ENCODE measurements around the gene PPP4R4.
A peak's percentile ranks its signal among the peaks of the same experiment; 100 is the strongest.

PPP4R4 gene, protein sequence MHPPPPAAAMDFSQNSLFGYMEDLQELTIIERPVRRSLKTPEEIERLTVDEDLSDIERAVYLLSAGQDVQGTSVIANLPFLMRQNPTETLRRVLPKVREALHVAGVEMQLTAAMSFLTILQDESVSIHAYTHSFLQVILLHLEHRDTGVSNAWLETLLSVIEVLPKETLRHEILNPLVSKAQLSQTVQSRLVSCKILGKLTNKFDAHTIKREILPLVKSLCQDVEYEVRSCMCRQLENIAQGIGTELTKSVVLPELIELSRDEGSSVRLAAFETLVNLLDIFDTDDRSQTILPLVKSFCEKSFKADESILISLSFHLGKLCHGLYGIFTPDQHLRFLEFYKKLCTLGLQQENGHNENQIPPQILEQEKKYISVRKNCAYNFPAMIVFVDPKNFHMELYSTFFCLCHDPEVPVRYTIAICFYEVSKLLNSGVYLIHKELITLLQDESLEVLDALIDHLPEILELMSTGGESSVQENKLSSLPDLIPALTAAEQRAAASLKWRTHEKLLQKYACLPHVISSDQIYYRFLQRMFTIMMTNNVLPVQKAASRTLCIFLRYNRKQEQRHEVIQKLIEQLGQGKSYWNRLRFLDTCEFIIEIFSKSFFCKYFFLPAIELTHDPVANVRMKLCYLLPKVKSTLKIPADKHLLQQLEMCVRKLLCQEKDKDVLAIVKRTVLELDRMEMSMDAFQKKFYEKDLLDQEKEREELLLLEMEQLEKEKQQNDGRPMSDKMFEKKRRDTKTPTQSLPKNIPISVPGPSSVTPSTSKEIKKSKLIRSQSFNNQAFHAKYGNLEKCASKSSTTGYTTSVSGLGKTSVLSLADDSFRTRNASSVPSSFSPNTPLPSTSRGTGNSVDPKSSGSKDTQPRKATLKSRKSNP

DNA sequence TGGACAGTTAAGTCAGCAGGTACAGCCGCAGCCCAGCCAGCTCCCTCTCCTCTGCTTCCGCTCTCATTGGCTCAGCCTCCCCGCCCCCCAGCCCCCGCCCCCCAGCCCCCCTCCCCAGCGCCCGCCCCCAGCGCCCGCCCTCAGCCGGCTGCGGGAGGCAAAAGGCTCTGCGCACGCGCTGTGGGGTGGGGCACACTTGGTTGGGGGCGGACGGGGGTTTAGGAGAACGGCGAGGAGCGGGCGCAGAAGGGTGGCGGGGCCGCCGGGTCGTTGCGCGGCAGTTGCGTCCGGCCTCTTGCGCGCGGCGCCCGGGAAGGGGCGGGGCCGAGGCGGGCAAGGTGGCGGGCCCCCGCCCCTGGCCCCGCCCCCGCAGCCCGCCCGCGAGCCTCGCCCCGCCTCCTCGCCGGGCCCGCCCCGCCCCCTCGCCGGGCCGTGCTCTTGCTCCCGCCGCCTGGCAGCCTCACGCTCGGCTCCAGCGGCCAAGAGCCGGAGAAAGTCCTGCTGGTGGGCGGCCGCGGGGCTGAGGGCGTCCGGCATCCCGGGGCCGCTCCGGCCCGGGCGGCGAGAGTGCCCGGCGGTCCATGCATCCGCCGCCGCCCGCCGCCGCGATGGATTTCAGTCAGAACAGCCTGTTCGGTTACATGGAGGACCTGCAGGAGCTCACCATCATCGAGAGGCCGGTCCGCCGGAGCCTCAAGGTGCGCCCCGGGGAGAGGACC, at the start of gene PPP4R4:
Gene PPP4R4, plus strand, starts transcription at position 438 of the 719 bp plus-strand sequence. Its CDS starts 144 bp downstream, at position 582.
- DNase-seq (ENCODE audit: low read depth), result peak; percentile 82
- peak within 1 kb of the TSS; percentile 57 for H3K4me3 ChIP-seq (replicated peaks; ENCODE audit: low read depth, low read length)
- TF ChIP-seq, protein P1, sequence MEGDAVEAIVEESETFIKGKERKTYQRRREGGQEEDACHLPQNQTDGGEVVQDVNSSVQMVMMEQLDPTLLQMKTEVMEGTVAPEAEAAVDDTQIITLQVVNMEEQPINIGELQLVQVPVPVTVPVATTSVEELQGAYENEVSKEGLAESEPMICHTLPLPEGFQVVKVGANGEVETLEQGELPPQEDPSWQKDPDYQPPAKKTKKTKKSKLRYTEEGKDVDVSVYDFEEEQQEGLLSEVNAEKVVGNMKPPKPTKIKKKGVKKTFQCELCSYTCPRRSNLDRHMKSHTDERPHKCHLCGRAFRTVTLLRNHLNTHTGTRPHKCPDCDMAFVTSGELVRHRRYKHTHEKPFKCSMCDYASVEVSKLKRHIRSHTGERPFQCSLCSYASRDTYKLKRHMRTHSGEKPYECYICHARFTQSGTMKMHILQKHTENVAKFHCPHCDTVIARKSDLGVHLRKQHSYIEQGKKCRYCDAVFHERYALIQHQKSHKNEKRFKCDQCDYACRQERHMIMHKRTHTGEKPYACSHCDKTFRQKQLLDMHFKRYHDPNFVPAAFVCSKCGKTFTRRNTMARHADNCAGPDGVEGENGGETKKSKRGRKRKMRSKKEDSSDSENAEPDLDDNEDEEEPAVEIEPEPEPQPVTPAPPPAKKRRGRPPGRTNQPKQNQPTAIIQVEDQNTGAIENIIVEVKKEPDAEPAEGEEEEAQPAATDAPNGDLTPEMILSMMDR (IDR thresholded peaks at IDR 0.05; ENCODE audit: low read length, missing control alignments), result no peak

DNA sequence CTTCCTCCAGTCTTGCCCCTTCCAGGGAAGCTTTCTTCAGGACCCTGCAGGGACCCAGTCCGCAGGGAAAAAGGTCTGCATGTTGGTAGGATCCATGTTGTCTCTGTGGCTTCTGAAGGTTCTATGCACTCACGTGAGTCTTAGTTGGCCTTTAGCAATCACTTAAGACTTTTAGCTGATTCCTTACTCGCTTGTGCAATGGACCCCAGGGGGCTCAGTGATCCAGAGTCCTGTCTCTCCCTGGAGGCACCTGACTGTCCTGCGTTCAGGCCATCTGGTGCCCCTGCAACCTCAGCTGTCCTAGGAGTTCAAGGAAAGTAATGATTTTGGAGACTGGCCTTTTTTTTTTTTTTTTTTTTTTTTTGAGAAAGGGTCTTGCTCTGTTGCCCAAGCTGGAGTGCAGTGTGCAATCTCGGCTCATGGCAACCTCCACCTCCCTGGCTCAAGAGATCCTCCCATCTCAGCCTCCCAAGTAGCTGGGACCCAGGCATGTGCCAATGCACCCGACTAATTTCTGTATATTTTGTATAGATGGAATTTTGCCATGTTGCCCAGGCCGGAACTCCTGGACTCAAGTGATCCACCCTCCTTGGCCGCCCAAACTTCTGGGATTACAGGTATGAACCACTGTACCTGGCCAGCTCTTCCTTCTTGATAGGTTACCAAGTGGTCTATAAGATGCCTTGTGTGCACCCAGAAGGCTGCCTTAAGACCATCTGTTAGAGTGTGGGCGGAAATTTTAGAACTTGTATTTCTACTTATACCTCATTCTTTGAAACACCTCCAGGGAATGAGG, 49.3 kb upstream of the PPP4R4 start:
- TF ChIP-seq, protein P1 (IDR thresholded peaks at IDR 0.05; ENCODE audit: low read length, missing control alignments), result no peak
- DNase-seq (ENCODE audit: low read depth), result no peak
- H3K4me3 ChIP-seq (replicated peaks; ENCODE audit: low read depth, low read length), result no peak overlapping the region

DNA sequence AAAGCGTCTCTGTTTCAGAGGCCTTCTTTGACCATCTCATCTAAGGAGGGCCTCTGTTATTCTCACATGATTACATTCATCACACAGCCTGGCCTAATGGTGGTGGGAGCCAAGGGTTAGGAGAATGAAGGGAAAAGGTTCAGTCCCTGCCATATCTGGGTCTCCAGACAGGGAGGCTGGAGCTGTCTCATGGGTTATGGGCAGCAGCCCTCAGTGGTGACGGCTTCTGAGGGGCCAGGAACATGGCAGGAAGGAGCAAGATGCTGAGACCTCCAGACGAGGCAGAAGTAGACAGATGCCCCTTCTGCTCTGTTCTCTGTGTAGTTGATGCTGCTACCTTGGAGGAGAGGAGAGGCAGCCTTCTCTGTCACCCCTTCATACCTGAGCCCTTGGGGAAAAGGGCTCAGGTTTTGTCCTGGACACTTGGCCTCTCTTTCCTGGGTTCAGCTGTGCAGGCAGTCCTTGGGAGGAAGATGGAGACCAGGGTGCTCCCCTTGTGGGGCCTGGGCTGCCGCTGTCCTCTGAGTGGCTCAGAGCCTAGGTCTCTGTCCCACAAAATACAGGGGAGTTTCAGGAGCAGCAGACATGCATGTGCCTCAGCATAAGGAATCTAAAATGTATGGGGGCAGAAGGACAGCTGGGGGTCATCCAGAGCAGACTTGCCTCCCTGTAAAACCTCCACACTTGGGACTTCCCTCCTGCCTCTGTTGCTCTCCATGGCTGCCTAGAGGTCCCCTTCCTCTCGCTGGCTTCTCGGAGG, 48.3 kb upstream of the PPP4R4 start:
- TF ChIP-seq, protein P1 (IDR thresholded peaks at IDR 0.05; ENCODE audit: low read length, missing control alignments), result no peak
- no peak for DNase-seq (ENCODE audit: low read depth)
- no peak overlapping the region for H3K4me3 ChIP-seq (replicated peaks; ENCODE audit: low read depth, low read length)

DNA sequence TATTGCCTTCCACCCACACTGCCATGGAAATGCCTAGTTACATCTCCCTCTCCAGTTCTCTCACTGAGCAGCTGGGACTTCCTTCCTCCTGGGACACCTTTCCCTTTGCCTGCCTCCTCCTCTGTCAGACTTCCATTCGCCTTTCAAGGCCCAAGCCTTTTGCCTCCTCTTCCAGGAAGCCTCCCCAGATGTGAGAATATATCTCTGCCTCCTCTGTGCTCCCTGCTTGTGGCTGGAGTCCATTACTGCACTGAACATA, 47.8 kb upstream of the PPP4R4 start:
- no peak for DNase-seq (ENCODE audit: low read depth)
- TF ChIP-seq, protein P1 (IDR thresholded peaks at IDR 0.05; ENCODE audit: low read length, missing control alignments), result no peak
- H3K4me3 ChIP-seq (replicated peaks; ENCODE audit: low read depth, low read length), result no peak overlapping the region

DNA sequence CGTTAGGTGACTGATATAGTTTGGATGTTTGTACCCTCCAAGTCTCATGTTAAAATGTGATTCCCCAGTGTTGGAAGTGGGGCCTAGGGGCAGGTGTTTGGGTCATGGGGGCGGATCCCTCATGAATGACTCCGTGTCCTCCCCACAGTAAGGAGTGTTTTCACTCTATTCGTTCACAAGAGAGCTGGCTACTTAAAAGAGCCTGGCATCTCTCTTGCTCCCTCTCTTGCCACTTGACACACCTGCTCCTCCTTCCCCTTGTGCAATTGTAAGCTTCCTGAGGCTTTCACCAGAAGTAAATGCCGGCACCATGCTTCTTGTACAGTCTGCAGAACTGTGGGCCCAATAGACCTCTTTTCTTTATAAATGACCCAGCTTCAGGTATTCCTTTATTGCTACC, 47.3 kb upstream of the PPP4R4 start:
- no peak overlapping the region for H3K4me3 ChIP-seq (replicated peaks; ENCODE audit: low read depth, low read length)
- no peak for DNase-seq (ENCODE audit: low read depth)
- TF ChIP-seq, protein P1 (IDR thresholded peaks at IDR 0.05; ENCODE audit: low read length, missing control alignments), result no peak

DNA sequence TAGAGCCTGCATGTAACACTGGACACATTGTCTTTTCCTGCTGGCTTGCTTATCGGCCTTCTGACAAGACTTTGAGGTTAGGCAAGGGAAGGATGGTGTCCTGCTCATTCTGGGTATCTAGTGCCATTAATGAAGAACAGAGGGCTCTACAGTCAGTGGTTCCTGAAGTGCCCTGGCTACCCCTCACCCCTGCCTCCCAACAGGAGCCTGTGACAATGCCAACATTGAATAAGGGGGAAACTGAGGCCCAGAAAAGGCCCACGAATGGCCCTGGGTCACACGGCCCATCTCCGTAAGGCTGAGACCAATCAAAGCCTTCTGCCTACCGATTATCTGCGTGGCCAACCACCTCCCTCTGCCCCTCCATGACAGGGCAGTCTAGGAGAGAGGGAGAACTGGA, 46.8 kb upstream of the PPP4R4 start:
- H3K4me3 ChIP-seq (replicated peaks; ENCODE audit: low read depth, low read length), result no peak overlapping the region
- TF ChIP-seq, protein P1 (IDR thresholded peaks at IDR 0.05; ENCODE audit: low read length, missing control alignments), result no peak
- no peak for DNase-seq (ENCODE audit: low read depth)
